ENCODE measurements around the gene CGAS. TPM values are rescaled to one million over a fixed set of nuclear protein-coding genes. Genes with fewer than 3 reads are reported as not detected.

The CGAS gene
- total RNA-seq, 2 donors from 2014 or later, result 2.5 to 3.8 TPM

GRCh38 chr6:73487473-73487872 is 35.4 kb upstream of the CGAS start:
- Histone ChIP-seq H3K27ac (ENCODE audit: low read depth, low read length) (no peak overlapping the region), H3K9ac (ENCODE audit: extremely low read depth, low read length, poor library complexity, severe bottlenecking) (no peak overlapping the region), H3K27me3 (ENCODE audit: control insufficient read depth, insufficient read depth, low read length, poor library complexity, severe bottlenecking) (no peaks in the 10 kb centered on the region), H3K4me1 (ENCODE audit: control insufficient read depth, insufficient read depth, low read length) (no peaks in the 10 kb centered on the region), H3K36me3 (ENCODE audit: control insufficient read depth, insufficient read depth, low read length) (peaks cover 60% of the 10 kb centered on the region), H3K4me3 (ENCODE audit: low read length) (no peak overlapping the region), H3K9me3 (ENCODE audit: control insufficient read depth, low read length) (peaks cover 4% of the 10 kb centered on the region)
- DNase-seq, result peak; percentile 2
- no peak overlapping the region for H3K4me3 Mint-ChIP-seq
- no peak for TF ChIP-seq CTCF (conservative IDR thresholded peaks at IDR 0.05)
- H3K36me3 Mint-ChIP-seq (ENCODE audit: low read depth), result peaks cover 75% of the 10 kb centered on the region
- 86 to 98% methylated on average over 1 to 7 of the region's 7 CpGs for WGBS, 2 experiments (ENCODE audit: insufficient coverage in 1 of 2, insufficient read length in 1 of 2)
- H3K9me3 Mint-ChIP-seq, result peaks cover 11% of the 10 kb centered on the region
- no peaks in the 10 kb centered on the region for H3K27me3 Mint-ChIP-seq (ENCODE audit: insufficient read depth)
- H3K4me1 Mint-ChIP-seq, result no peaks in the 10 kb centered on the region
- H3K27ac Mint-ChIP-seq, result no peak overlapping the region

- Mint-ChIP-seq H3K27ac (no peak overlapping the region), H3K9me3 (peaks cover 8% of the 10 kb centered on the region), H3K4me3 (no peak overlapping the region), H3K27me3 (ENCODE audit: insufficient read depth) (no peaks in the 10 kb centered on the region), H3K36me3 (ENCODE audit: low read depth) (peaks cover 73% of the 10 kb centered on the region), H3K4me1 (no peaks in the 10 kb centered on the region)
- H3K9ac ChIP-seq (ENCODE audit: extremely low read depth, low read length, poor library complexity, severe bottlenecking), result no peak overlapping the region
- H3K9me3 ChIP-seq (ENCODE audit: control insufficient read depth, low read length), result peaks cover 4% of the 10 kb centered on the region
- 98 to 100% methylated on average over 1 to 2 of the region's 2 CpGs for WGBS, 2 experiments (ENCODE audit: insufficient coverage in 1 of 2, insufficient read length in 1 of 2)
- TF ChIP-seq CTCF (conservative IDR thresholded peaks at IDR 0.05), result no peak
- no peak overlapping the region for H3K27ac ChIP-seq (ENCODE audit: low read depth, low read length)
- H3K36me3 ChIP-seq (ENCODE audit: control insufficient read depth, insufficient read depth, low read length), result peaks cover 69% of the 10 kb centered on the region
- DNase-seq, result peak; percentile 3
- no peaks in the 10 kb centered on the region for H3K4me1 ChIP-seq (ENCODE audit: control insufficient read depth, insufficient read depth, low read length)
- H3K27me3 ChIP-seq (ENCODE audit: control insufficient read depth, insufficient read depth, low read length, poor library complexity, severe bottlenecking), result no peaks in the 10 kb centered on the region
- H3K4me3 ChIP-seq (ENCODE audit: low read length), result no peak overlapping the region
These were observed 32.3 kb upstream of the CGAS start for GRCh38 chr6:73484438-73484837.

- H3K27me3 Mint-ChIP-seq (ENCODE audit: insufficient read depth), result no peaks in the 10 kb centered on the region
- Histone ChIP-seq H3K9ac (ENCODE audit: extremely low read depth, low read length, poor library complexity, severe bottlenecking) (no peak overlapping the region), H3K27me3 (ENCODE audit: control insufficient read depth, insufficient read depth, low read length, poor library complexity, severe bottlenecking) (no peaks in the 10 kb centered on the region), H3K4me1 (ENCODE audit: control insufficient read depth, insufficient read depth, low read length) (no peaks in the 10 kb centered on the region), H3K9me3 (ENCODE audit: control insufficient read depth, low read length) (no peaks in the 10 kb centered on the region), H3K27ac (ENCODE audit: low read depth, low read length) (no peak overlapping the region), H3K36me3 (ENCODE audit: control insufficient read depth, insufficient read depth, low read length) (peaks cover 59% of the 10 kb centered on the region), H3K4me3 (ENCODE audit: low read length) (no peak overlapping the region)
- DNase-seq, result no peak
- H3K36me3 Mint-ChIP-seq (ENCODE audit: low read depth), result peaks cover 68% of the 10 kb centered on the region
- H3K4me1 Mint-ChIP-seq, result no peaks in the 10 kb centered on the region
- TF ChIP-seq CTCF (conservative IDR thresholded peaks at IDR 0.05), result no peak
- 95 to 98% methylated on average over 12 of the region's 12 CpGs for WGBS, 2 experiments (ENCODE audit: insufficient coverage in 1 of 2, insufficient read length in 1 of 2)
- no peaks in the 10 kb centered on the region for H3K9me3 Mint-ChIP-seq
- H3K27ac Mint-ChIP-seq, result no peak overlapping the region
- no peak overlapping the region for H3K4me3 Mint-ChIP-seq
These were observed 29.9 kb upstream of the CGAS start for GRCh38 chr6:73481969-73482368.

All from endodermal cell (in vitro differentiated cells).